Measurements from ENCODE around the gene LHPP.

DNA sequence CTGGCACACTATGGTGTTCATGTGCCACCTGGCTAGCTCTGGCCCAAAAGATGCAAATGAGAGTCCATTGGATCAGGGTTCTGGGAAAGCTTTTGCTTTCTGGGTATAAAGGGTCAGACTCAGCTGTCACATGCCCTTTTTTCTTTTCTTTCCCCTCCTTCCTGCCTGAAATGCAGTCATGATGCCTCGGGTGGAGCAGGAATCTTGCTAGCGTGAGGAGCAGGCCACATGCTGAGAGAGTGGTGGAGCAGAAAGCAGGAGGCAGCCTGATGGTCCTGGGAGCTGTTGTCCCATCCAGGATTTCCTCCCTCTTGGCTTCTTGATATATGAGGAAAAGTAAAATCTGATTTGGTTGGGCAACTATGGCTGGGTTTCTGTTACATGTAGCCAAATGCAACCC is 2.7 kb upstream of the LHPP start:
- TF ChIP-seq CTCF (conservative IDR thresholded peaks at IDR 0.05; ENCODE audit: low read depth in 2 of 2): no peak
- TF ChIP-seq NANOG (IDR thresholded peaks at IDR 0.05; ENCODE audit: borderline replicate concordance): no peak
- no peak for TF ChIP-seq ZNF114 (CRISPR knock-in tag; IDR thresholded peaks at IDR 0.05)
- TF ChIP-seq CREB1 (CRISPR knock-in tag; IDR thresholded peaks at IDR 0.05; ENCODE audit: low read depth): no peak
- no peak for TF ChIP-seq JUNB (IDR thresholded peaks at IDR 0.05; ENCODE audit: unreplicated experiment)
- no peak for TF ChIP-seq EZH2 (IDR thresholded peaks at IDR 0.05; ENCODE audit: low read depth, unreplicated experiment)
- no peak for TF ChIP-seq EZH2phosphoT487 (IDR thresholded peaks at IDR 0.05; ENCODE audit: unreplicated experiment)
- TF ChIP-seq POLR2AphosphoS5 (IDR thresholded peaks at IDR 0.05; ENCODE audit: low read depth): no peak
- TF ChIP-seq, protein P1, sequence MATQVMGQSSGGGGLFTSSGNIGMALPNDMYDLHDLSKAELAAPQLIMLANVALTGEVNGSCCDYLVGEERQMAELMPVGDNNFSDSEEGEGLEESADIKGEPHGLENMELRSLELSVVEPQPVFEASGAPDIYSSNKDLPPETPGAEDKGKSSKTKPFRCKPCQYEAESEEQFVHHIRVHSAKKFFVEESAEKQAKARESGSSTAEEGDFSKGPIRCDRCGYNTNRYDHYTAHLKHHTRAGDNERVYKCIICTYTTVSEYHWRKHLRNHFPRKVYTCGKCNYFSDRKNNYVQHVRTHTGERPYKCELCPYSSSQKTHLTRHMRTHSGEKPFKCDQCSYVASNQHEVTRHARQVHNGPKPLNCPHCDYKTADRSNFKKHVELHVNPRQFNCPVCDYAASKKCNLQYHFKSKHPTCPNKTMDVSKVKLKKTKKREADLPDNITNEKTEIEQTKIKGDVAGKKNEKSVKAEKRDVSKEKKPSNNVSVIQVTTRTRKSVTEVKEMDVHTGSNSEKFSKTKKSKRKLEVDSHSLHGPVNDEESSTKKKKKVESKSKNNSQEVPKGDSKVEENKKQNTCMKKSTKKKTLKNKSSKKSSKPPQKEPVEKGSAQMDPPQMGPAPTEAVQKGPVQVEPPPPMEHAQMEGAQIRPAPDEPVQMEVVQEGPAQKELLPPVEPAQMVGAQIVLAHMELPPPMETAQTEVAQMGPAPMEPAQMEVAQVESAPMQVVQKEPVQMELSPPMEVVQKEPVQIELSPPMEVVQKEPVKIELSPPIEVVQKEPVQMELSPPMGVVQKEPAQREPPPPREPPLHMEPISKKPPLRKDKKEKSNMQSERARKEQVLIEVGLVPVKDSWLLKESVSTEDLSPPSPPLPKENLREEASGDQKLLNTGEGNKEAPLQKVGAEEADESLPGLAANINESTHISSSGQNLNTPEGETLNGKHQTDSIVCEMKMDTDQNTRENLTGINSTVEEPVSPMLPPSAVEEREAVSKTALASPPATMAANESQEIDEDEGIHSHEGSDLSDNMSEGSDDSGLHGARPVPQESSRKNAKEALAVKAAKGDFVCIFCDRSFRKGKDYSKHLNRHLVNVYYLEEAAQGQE (IDR thresholded peaks at IDR 0.05; ENCODE audit: unreplicated experiment): no peak
- no peak for TF ChIP-seq ETS1 (IDR thresholded peaks at IDR 0.05)

Measured in GM23338 (cell line).